H1 (cell line): ENCODE data around the gene CUEDC1. TPM values are rescaled to one million over a fixed set of nuclear protein-coding genes. Genes with fewer than 3 reads are reported as not detected.

Experiments
- CTCF ChIA-PET: fragments of 300-600 bp; sonication (Branson Sonifier 250); formaldehyde crosslinking; loops from one replicate; lab custom pipeline; 2021; ENCODE audit not compliant: partially characterized antibody; lab: Charles Lee
- POLR2A ChIA-PET: fragments of 300-600 bp; sonication (Branson Sonifier 250); formaldehyde crosslinking; loops from one replicate; lab custom pipeline; 2021; ENCODE audit warnings: inconsistent platforms; ENCODE audit not compliant: partially characterized antibody; lab: Charles Lee
- DNase-seq, 2 experiments: peaks; one replicate each; pipeline versions ENCODE4 v3.0.0 to v3.0.0-alpha.2; 2010 to 2022; ENCODE audit warnings: low spot score in 2 of 2, low read depth in 1 of 2, mixed read lengths in 1 of 2
- FAIRE-seq: peaks from 2 replicates; lab custom pipeline; 2011; peaks lifted over from hg19 to GRCh38; lab: Jason Lieb, UNC
- H2AFZ ChIP-seq: 2 replicates; pipeline ENCODE4 v1.8.1; 2012; ENCODE audit warnings: low read length, inconsistent platforms
- H2AK5ac ChIP-seq: 2 replicates; pipeline ENCODE4 v1.6.1; 2013; ENCODE audit warnings: low read depth, low read length
- H2BK120ac ChIP-seq: replicated peaks from 2 replicates; pipeline ENCODE3; 2013; ENCODE audit warnings: low read depth, low read length, inconsistent platforms
- H2BK12ac ChIP-seq: 2 replicates; pipeline ENCODE4 v1.6.1; 2013; ENCODE audit warnings: low read depth, low read length
- H2BK15ac ChIP-seq: 2 replicates; pipeline ENCODE4 v1.6.1; 2013; ENCODE audit warnings: low read length
- H2BK20ac ChIP-seq: 2 replicates; pipeline ENCODE4 v1.6.1; 2013; ENCODE audit warnings: low read length
- H2BK5ac ChIP-seq: 2 replicates; pipeline ENCODE4 v1.6.1; 2013; ENCODE audit warnings: low read depth, low read length
- H3K14ac ChIP-seq: 2 replicates; pipeline ENCODE4 v1.6.1; 2013; ENCODE audit warnings: inconsistent platforms; ENCODE audit not compliant: insufficient read length
- H3K18ac ChIP-seq: 2 replicates; pipeline ENCODE4 v1.6.1; 2013; ENCODE audit warnings: low read length; ENCODE audit errors: extremely low read depth
- H3K23ac ChIP-seq: 2 replicates; pipeline ENCODE4 v1.6.1; 2013; ENCODE audit warnings: inconsistent platforms; ENCODE audit not compliant: insufficient read length
- H3K23me2 ChIP-seq: 2 replicates; pipeline ENCODE4 v1.6.1; 2013; ENCODE audit warnings: low read depth, low read length
- H3K27ac ChIP-seq: 2 replicates; pipeline ENCODE4 v1.6.1; 2011; ENCODE audit warnings: low read depth, low read length, inconsistent platforms
- H3K27me3 ChIP-seq, 4 experiments: replicated peaks in 1 of 4; 1 replicate in 1 of 4; 2 replicates in 3 of 4; pipeline versions ENCODE4 v1.6.1 to v1.8.1; 2011 to 2013; ENCODE audit warnings: low read length in 3 of 4, mild to moderate bottlenecking in 3 of 4, inconsistent platforms in 2 of 4, mixed read lengths in 2 of 4, moderate library complexity in 1 of 4; ENCODE audit not compliant: control insufficient read depth in 3 of 4, insufficient read depth in 3 of 4; ENCODE audit errors: extremely low read depth in 1 of 4
- H3K36me3 ChIP-seq, 4 experiments: 2 replicates each; pipeline versions ENCODE4 v1.6.1 to v1.8.1; 2011 to 2013; ENCODE audit warnings: mild to moderate bottlenecking in 4 of 4, low read length in 3 of 4, moderate library complexity in 2 of 4, control low read depth in 1 of 4, inconsistent platforms in 1 of 4; ENCODE audit not compliant: insufficient read depth in 4 of 4, control insufficient read depth in 2 of 4
- H3K4ac ChIP-seq: replicated peaks from 2 replicates; pipeline ENCODE3; 2013; ENCODE audit warnings: low read length, low read depth, mixed read lengths, inconsistent platforms; ENCODE audit not compliant: insufficient read length
- H3K4me1 ChIP-seq, 4 experiments: replicated peaks in 1 of 4; 1 replicate in 1 of 4; 2 replicates in 3 of 4; pipeline versions ENCODE4 v1.6.1 to v1.8.1; 2011 to 2013; ENCODE audit warnings: low read length in 3 of 4, inconsistent platforms in 2 of 4, mixed read lengths in 1 of 4; ENCODE audit not compliant: insufficient read depth in 4 of 4, control insufficient read depth in 3 of 4
- H3K4me2 ChIP-seq, 2 experiments: 2 replicates each; pipeline versions ENCODE4 v1.6.1 to v1.8.1; 2011 to 2013; ENCODE audit warnings: low read depth in 2 of 2, low read length in 2 of 2, control low read depth in 1 of 2, inconsistent platforms in 1 of 2, mild to moderate bottlenecking in 1 of 2; ENCODE audit not compliant: insufficient read depth in 1 of 2
- H3K4me3 ChIP-seq, 4 experiments: fragments of 200-600, 300-600 bp in 1 of 4; sonication (generic), shearing (Covaris generic), sonication (Bioruptor Twin) in 1 of 4; 2 replicates each; pipeline versions ENCODE4 v1.5.1 to v1.8.1; 2011 to 2016; ENCODE audit warnings: low read length in 4 of 4, low read depth in 3 of 4, control low read depth in 2 of 4, inconsistent platforms in 2 of 4, mild to moderate bottlenecking in 2 of 4, mixed read lengths in 1 of 4, moderate library complexity in 1 of 4; ENCODE audit not compliant: insufficient read depth in 2 of 4; ENCODE audit errors: extremely low read depth in 1 of 4
- H3K56ac ChIP-seq: replicated peaks from 2 replicates; pipeline ENCODE3; 2013; ENCODE audit warnings: low read depth, mild to moderate bottlenecking, mixed read lengths, low read length, inconsistent platforms; ENCODE audit not compliant: insufficient read length
- H3K79me1 ChIP-seq: 2 replicates; pipeline ENCODE4 v1.6.1; 2013; ENCODE audit warnings: low read depth, low read length, control low read depth
- H3K79me2 ChIP-seq, 2 experiments: 2 replicates each; pipeline versions ENCODE4 v1.6.1 to v1.8.1; 2012 to 2013; ENCODE audit warnings: low read length in 2 of 2, mild to moderate bottlenecking in 2 of 2, inconsistent platforms in 1 of 2; ENCODE audit not compliant: insufficient read depth in 2 of 2, control insufficient read depth in 1 of 2
- H3K9ac ChIP-seq, 4 experiments: replicated peaks in 1 of 4; 1 replicate in 1 of 4; 2 replicates in 3 of 4; pipeline versions ENCODE4 v1.6.1 to v1.8.1; 2011 to 2013; ENCODE audit warnings: low read depth in 3 of 4, low read length in 3 of 4, control low read depth in 2 of 4, mild to moderate bottlenecking in 2 of 4, moderate library complexity in 2 of 4, inconsistent platforms in 1 of 4; ENCODE audit errors: extremely low read depth in 1 of 4
- H3K9me3 ChIP-seq, 2 experiments: 2 replicates each; pipeline versions ENCODE4 v1.6.1 to v1.8.1; 2012 to 2013; ENCODE audit warnings: mild to moderate bottlenecking in 2 of 2, moderate library complexity in 2 of 2, control low read depth in 1 of 2, inconsistent platforms in 1 of 2, low read depth in 1 of 2, low read length in 1 of 2, mixed read lengths in 1 of 2; ENCODE audit not compliant: insufficient read depth in 2 of 2
- H4K20me1 ChIP-seq, 2 experiments: replicated peaks in 1 of 2; 2 replicates each; pipeline versions ENCODE3 to v1.8.1; 2011 to 2013; ENCODE audit warnings: inconsistent platforms in 2 of 2, low read length in 2 of 2, mild to moderate bottlenecking in 1 of 2; ENCODE audit not compliant: insufficient read depth in 2 of 2, control insufficient read depth in 1 of 2
- H4K5ac ChIP-seq: 2 replicates; pipeline ENCODE4 v1.6.1; 2013; ENCODE audit warnings: low read length, low read depth, mixed read lengths, inconsistent platforms; ENCODE audit not compliant: insufficient read length
- H4K8ac ChIP-seq: 2 replicates; pipeline ENCODE4 v1.8.0; 2013; ENCODE audit warnings: mild to moderate bottlenecking, moderate library complexity, low read length, inconsistent platforms; ENCODE audit not compliant: insufficient read depth; ENCODE audit errors: extremely low read depth
- H4K91ac ChIP-seq: replicated peaks from 2 replicates; pipeline ENCODE3; 2013; ENCODE audit warnings: low read length, mixed read lengths, inconsistent platforms; ENCODE audit not compliant: insufficient read length
- BACH1 ChIP-seq: IDR thresholded peaks from 2 replicates; pipeline ENCODE4 v1.6.1; 2012; ENCODE audit warnings: low read length, improper control_type of control experiment
- GTF2F1 ChIP-seq: IDR thresholded peaks from 2 replicates; pipeline ENCODE4 v1.6.1; 2012; ENCODE audit warnings: low read depth, low read length, improper control_type of control experiment, borderline replicate concordance
- KDM1A ChIP-seq: fragments of 200-600, 300-600 bp; sonication (generic); IDR thresholded peaks from 2 replicates; pipeline ENCODE4 v1.7.1; 2016; ENCODE audit warnings: mild to moderate bottlenecking, low read length, borderline replicate concordance
- MAFK ChIP-seq: IDR thresholded peaks from 2 replicates; pipeline ENCODE4 v1.6.1; 2012; ENCODE audit warnings: low read depth, mild to moderate bottlenecking, improper control_type of control experiment, low read length
- NRF1 ChIP-seq: IDR thresholded peaks from 2 replicates; pipeline ENCODE4 v1.6.1; 2011; ENCODE audit warnings: mild to moderate bottlenecking, low read depth, low read length, improper control_type of control experiment
- PHF8 ChIP-seq: fragments of 200-600 bp; sonication (generic); conservative IDR thresholded peaks from 2 replicates; pipeline ENCODE4 v1.7.1; 2012; ENCODE audit warnings: low read depth, mild to moderate bottlenecking, inconsistent platforms, low read length, moderate library complexity
- SIX5 ChIP-seq: IDR thresholded peaks from 2 replicates; pipeline ENCODE4 v1.6.1; 2011; ENCODE audit warnings: mild to moderate bottlenecking, low read depth, low read length
- WGBS, 2 experiments: shearing (Covaris generic) in 1 of 2; methylation state at CpG; one replicate each; pipeline versions ENCODE4 v1.1.6 to v1.1.7; 2013 to 2015; ENCODE audit warnings: low lambda C conversion rate in 2 of 2, mixed read lengths in 2 of 2, inconsistent platforms in 1 of 2, low coverage in 1 of 2, missing lambda C conversion rate in 1 of 2; ENCODE audit not compliant: insufficient replicate concordance in 2 of 2, insufficient coverage in 1 of 2, insufficient read length in 1 of 2; ENCODE audit errors: extremely low coverage in 1 of 2, missing lambda C conversion rate in 1 of 2; 5-methylcytosine and 5-hydroxymethylcytosine counted together
- polyA plus RNA-seq, 7 experiments: library from polyadenylated mRNA; depleted of rRNA in 3 of 7; stranded (reverse) in 5 of 7; unstranded in 2 of 7; fragments of >200 nt in 5 of 7; fragments of 200-250 nt in 2 of 7; gene quantifications; 1 replicate in 5 of 7; 2 replicates in 1 of 7; 4 replicates in 1 of 7; pipeline versions ENCODE4 v1.2.1 to v1.2.3, GENCODE V29; 2011 to 2013; ENCODE audit warnings: missing spikeins in 2 of 7, mixed read lengths in 2 of 7
- total RNA-seq: library from RNA; stranded (reverse); fragmentation: NEBNext Ultra II Directional; extraction: Animal tissue kit (Norgen Biotek cat#: 25700); gene quantifications from 2 replicates; pipeline ENCODE4 v1.2.1, GENCODE V29; 2021

CUEDC1 gene
- total and polyA plus RNA-seq, 2 of the 8 experiments (the other 6 are each of a cell fraction or from before 2014, with no cell fraction given) = 4.0 to 10.7 TPM

GRCh38 chr17:57938061-57938502 is 17.1 kb downstream of the CUEDC1 start:
- Histone ChIP-seq H3K79me2 (no peaks in the 10 kb centered on the region), H2BK15ac (no peak overlapping the region), H3K79me1 (no peaks in the 10 kb centered on the region), H3K4me1 (peaks cover 6 to 15% (median 14%) of the 10 kb centered on the region in 4 experiments), H3K4me3 (no peak overlapping the region), H4K8ac (no peak overlapping the region), H2AFZ (no peak overlapping the region), H3K36me3 (no peaks in the 10 kb centered on the region), H2BK5ac (no peak overlapping the region), H3K18ac (no peak overlapping the region; the same call in 1 of the 2 replicates), H3K14ac (no peak overlapping the region), H4K20me1 (no peaks in the 10 kb centered on the region), H2BK120ac (no peak overlapping the region), H3K56ac (no peak overlapping the region), H3K23ac (no peak overlapping the region), H3K4me2 (no peak overlapping the region), H3K9ac (no peak overlapping the region), H2BK12ac (0 out of 2 replicates have a peak overlapping the region, but pooled peaks have one; percentile 60), H4K91ac (peak overlapping the region; percentile 46), H3K27me3 (no peaks in the 10 kb centered on the region), H2BK20ac (no peak overlapping the region), H3K9me3 (no peaks in the 10 kb centered on the region), H2AK5ac (peak overlapping the region; percentile 93), H4K5ac (no peak overlapping the region), H3K27ac (no peak overlapping the region), H3K23me2 (no peaks in the 10 kb centered on the region), H3K4ac (no peak overlapping the region)
- no peak for TF ChIP-seq BACH1
- no peak for TF ChIP-seq SIX5
- no peak for TF ChIP-seq PHF8
- TF ChIP-seq GTF2F1 = no peak
- TF ChIP-seq NRF1 = no peak
- no peak for TF ChIP-seq KDM1A
- no peak for TF ChIP-seq MAFK
- ChIA-PET POLR2A (interaction anchor here (1.1 to 1.6 kb wide), 5 partner anchors 9 to 67 kb away, joined by 3 to 7 read pairs (median 4); no protein-coding TSS in a partner anchor), CTCF (interaction anchor here (0.7 to 5.3 kb wide), 11 partner anchors 8 to 177 kb away, joined by 3 to 65 read pairs (median 3); partner anchors contain the start of gene CUEDC1)
- FAIRE-seq (no peak), DNase-seq (no peak)
- 85% methylated on average over 7 of the region's 7 CpGs; no CpG with 5 or more reads in 1 of the 2 experiments for WGBS, 2 experiments
